ENCODE results near the gene JARID2. TPM values are rescaled to one million over a fixed set of nuclear protein-coding genes. Genes with fewer than 3 reads are reported as not detected.

The JARID2 gene
- polyA plus RNA-seq, 1 of the 3 experiments (the other 2 are of a cell fraction), result 3.4 TPM

DNA sequence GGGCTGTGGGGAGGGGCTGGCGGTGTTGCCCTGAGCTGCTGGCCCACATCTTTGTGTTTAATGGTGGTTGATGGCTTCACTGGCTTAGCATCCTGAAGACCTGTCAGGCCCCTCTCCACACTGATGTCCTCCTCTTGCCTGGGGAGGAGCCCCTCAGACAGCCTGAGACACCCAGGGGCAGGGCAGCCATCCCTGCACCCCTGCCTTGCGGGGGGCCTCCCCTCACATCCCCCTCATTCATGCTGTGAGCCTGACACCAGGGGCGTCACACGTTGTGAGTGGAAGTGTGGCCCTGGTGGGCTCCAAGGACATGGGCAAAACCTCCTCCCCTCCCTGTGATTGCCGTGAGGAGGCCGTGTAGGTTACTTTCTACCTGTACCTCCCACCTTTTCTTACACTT is 264.3 kb downstream of the JARID2 start:
- ChIA-PET CTCF (no interaction called here), POLR2A (no interaction called here)
- 100% methylated on average over 2 of the region's 6 CpGs for WGBS (ENCODE audit: low lambda C conversion rate)
- Histone ChIP-seq H4K20me1 (ENCODE audit: insufficient read depth) (peaks cover 34% of the 10 kb centered on the region), H3K9me2 (no peaks in the 10 kb centered on the region), H2AFZ (ENCODE audit: low read depth) (no peak overlapping the region), H3K4me2 (no peak overlapping the region), H3K27ac (ENCODE audit: low read depth in 2 of 2, low read length in 1 of 2) (no peak overlapping the region), H3F3A (replicated peaks; ENCODE audit: insufficient read depth) (peaks cover 6% of the 10 kb centered on the region), H3K9ac (no peak overlapping the region), H3K36me3 (replicated peaks in 1 of 2; ENCODE audit: control insufficient read depth in 1 of 2, insufficient read depth in 2 of 2, low read length in 1 of 2) (peaks cover 8 to 20% of the 10 kb centered on the region in 2 experiments), H3K4me1 (ENCODE audit: control insufficient read depth in 1 of 2, insufficient read depth in 2 of 2, low read depth in 1 of 2, low read length in 1 of 2) (peaks cover 9 to 13% of the 10 kb centered on the region in 2 experiments), H3K27me3 (ENCODE audit: insufficient read depth) (no peaks in the 10 kb centered on the region), H3K4me3 (ENCODE audit: low read depth in 2 of 2, low read length in 1 of 2) (no peak overlapping the region), H3K9me3 (no peaks in the 10 kb centered on the region), H3K79me2 (ENCODE audit: insufficient read depth) (0 out of 2 replicates have a peak, but pooled peaks cover 7% of the 10 kb centered on the region)
- no peak for DNase-seq
- TF ChIP-seq MEF2A (IDR thresholded peaks at IDR 0.05; ENCODE audit: borderline replicate concordance, low read depth) (no peak), TAF1 (IDR thresholded peaks at IDR 0.05; ENCODE audit: borderline replicate concordance, low read depth, low read length) (no peak), JUND (IDR thresholded peaks at IDR 0.05) (no peak), CHD2 (IDR thresholded peaks at IDR 0.05; ENCODE audit: low read length, partially characterized antibody) (no peak)
- TF ChIP-seq, protein P1, sequence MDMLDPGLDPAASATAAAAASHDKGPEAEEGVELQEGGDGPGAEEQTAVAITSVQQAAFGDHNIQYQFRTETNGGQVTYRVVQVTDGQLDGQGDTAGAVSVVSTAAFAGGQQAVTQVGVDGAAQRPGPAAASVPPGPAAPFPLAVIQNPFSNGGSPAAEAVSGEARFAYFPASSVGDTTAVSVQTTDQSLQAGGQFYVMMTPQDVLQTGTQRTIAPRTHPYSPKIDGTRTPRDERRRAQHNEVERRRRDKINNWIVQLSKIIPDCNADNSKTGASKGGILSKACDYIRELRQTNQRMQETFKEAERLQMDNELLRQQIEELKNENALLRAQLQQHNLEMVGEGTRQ (IDR thresholded peaks at IDR 0.05; ENCODE audit: borderline replicate concordance, low read depth, low read length), result no peak

DNA sequence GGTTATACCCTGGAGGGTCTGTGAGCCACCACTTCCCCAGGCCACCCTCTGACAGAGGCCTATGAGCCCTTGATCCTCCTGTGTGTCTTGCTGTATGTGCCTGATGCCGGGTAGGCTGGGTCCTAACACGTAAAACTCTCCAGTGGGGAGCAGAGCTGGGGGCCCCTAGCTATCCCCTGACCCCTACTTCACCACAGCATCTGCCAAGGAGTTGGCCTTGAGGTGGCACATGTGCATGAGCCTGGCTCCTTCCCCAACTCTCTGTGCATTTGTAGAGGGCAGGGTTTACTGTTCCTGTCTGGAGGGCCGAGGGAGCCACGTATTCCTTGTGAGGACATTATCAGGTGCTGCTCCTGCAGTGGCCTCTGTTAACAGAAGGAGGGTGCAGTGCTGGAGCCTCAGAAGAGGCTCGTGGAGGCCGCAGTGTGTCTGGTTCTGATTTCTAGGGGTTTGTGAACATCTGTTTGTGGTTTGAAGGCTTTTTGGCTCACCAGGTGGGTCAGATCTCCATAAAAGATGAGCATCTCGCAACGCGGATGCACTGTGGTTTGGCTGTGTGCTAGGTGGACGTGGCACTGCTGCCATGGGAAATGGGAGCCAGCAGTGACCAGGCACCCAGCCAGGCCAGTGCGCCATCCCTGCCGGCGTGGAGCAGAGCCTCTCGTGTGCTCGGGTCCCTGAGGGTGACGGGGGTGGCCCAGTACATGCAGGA is 264.8 kb downstream of the JARID2 start:
- Histone ChIP-seq H3K27ac (ENCODE audit: low read depth in 2 of 2, low read length in 1 of 2) (no peak overlapping the region), H3K4me1 (ENCODE audit: control insufficient read depth in 1 of 2, insufficient read depth in 2 of 2, low read depth in 1 of 2, low read length in 1 of 2) (peaks cover 4 to 7% of the 10 kb centered on the region in 2 experiments; a peak in 3 of 4 replicates), H3K4me3 (ENCODE audit: low read depth in 2 of 2, low read length in 1 of 2) (no peak overlapping the region), H3K79me2 (ENCODE audit: insufficient read depth) (0 out of 2 replicates have a peak, but pooled peaks cover 4% of the 10 kb centered on the region), H3K36me3 (replicated peaks in 1 of 2; ENCODE audit: control insufficient read depth in 1 of 2, insufficient read depth in 2 of 2, low read length in 1 of 2) (peaks cover 8 to 20% of the 10 kb centered on the region in 2 experiments), H3F3A (replicated peaks; ENCODE audit: insufficient read depth) (peaks cover under 1% of the 10 kb centered on the region), H3K9ac (no peak overlapping the region), H2AFZ (ENCODE audit: low read depth) (no peak overlapping the region), H3K27me3 (ENCODE audit: insufficient read depth) (no peaks in the 10 kb centered on the region), H3K9me3 (no peaks in the 10 kb centered on the region), H3K4me2 (no peak overlapping the region), H4K20me1 (ENCODE audit: insufficient read depth) (peaks cover 28% of the 10 kb centered on the region), H3K9me2 (no peaks in the 10 kb centered on the region)
- CTCF ChIA-PET, result interaction anchor here (0.6 to 1.2 kb wide), 3 partner anchors 112 to 472 kb away, joined by 3 to 4 read pairs (median 3); no protein-coding TSS in a partner anchor
- no peak for DNase-seq
- POLR2A ChIA-PET, result no interaction called here
- 86% methylated on average over 13 of the region's 16 CpGs for WGBS (ENCODE audit: low lambda C conversion rate)
- no peak for TF ChIP-seq POLR2AphosphoS5 (IDR thresholded peaks at IDR 0.05; ENCODE audit: low read depth, low read length)
- TF ChIP-seq GABPA (IDR thresholded peaks at IDR 0.05; ENCODE audit: low read depth), result no peak
- TF ChIP-seq JUND (IDR thresholded peaks at IDR 0.05), result no peak
- TF ChIP-seq NFIC (IDR thresholded peaks at IDR 0.05; ENCODE audit: borderline replicate concordance), result no peak

Measured in SK-N-SH (cell line).